Fibroblast of skin of right biceps (primary cell): ENCODE measurements around the gene TRANK1.

Experiments used
- DNase-seq: peaks from one replicate; pipeline ENCODE4 v3.0.0-alpha.2; 2013

TRANK1 gene

GRCh38 chr3:36837089-36837488, 107.8 kb downstream of the TRANK1 start:
- no peak for DNase-seq

GRCh38 chr3:36833160-36833814, 111.6 kb downstream of the TRANK1 start:
- no peak for DNase-seq

GRCh38 chr3:36832406-36832805, 112.4 kb downstream of the TRANK1 start:
- no peak for DNase-seq

- DNase-seq: no peak
Observed at GRCh38 chr3:36827133-36827532, 117.7 kb downstream of the TRANK1 start.

GRCh38 chr3:36826240-36826639, 118.6 kb downstream of the TRANK1 start:
- DNase-seq: no peak

GRCh38 chr3:36824443-36824842, 120.4 kb downstream of the TRANK1 start:
- DNase-seq: no peak

- DNase-seq: no peak
Observed at GRCh38 chr3:36823806-36824205, 121.0 kb downstream of the TRANK1 start.

GRCh38 chr3:36820083-36820482, 124.8 kb downstream of the TRANK1 start:
- DNase-seq: no peak

- DNase-seq: no peak
Observed at GRCh38 chr3:36817806-36818533, 126.9 kb downstream of the TRANK1 start.

GRCh38 chr3:36815375-36815774, 129.5 kb downstream of the TRANK1 start:
- no peak for DNase-seq

GRCh38 chr3:36814776-36815175, 130.1 kb downstream of the TRANK1 start:
- DNase-seq: no peak

GRCh38 chr3:36814066-36814717, 130.7 kb downstream of the TRANK1 start:
- DNase-seq: no peak

- no peak for DNase-seq
Observed at GRCh38 chr3:36813305-36813704, 131.5 kb downstream of the TRANK1 start.

- DNase-seq: no peak
Observed at GRCh38 chr3:36812240-36812639, 132.6 kb downstream of the TRANK1 start.

- DNase-seq: no peak
Observed at GRCh38 chr3:36811768-36812167, 133.1 kb downstream of the TRANK1 start.

- no peak for DNase-seq
Observed at GRCh38 chr3:36804295-36805055, 140.4 kb downstream of the TRANK1 start.

GRCh38 chr3:36803091-36803791, 141.6 kb downstream of the TRANK1 start:
- DNase-seq: no peak

GRCh38 chr3:36800533-36801116, 144.2 kb downstream of the TRANK1 start:
- DNase-seq: no peak

GRCh38 chr3:36796881-36797280, 148.0 kb downstream of the TRANK1 start:
- DNase-seq: peak; percentile 63

GRCh38 chr3:36796161-36796560, 148.7 kb downstream of the TRANK1 start:
- no peak for DNase-seq

GRCh38 chr3:36795622-36796021, 149.2 kb downstream of the TRANK1 start:
- DNase-seq: no peak

- DNase-seq: peak; percentile 24
Observed at GRCh38 chr3:36792342-36792741, 152.5 kb downstream of the TRANK1 start.
